K562 (cell line): Measurements from ENCODE around the gene NRG2.

Experiments used
- ADNP ChIP-seq: fragments of 200-800 bp; sonication (Bioruptor generic); IDR thresholded peaks from 2 replicates; pipeline ENCODE4 v1.6.1; 2016; ENCODE audit warnings: missing genetic modification characterization, missing compliant biosample characterization
- ETV5 ChIP-seq: sonication (generic); formaldehyde crosslinking; IDR thresholded peaks from 2 replicates; pipeline ENCODE4 v1.4.0; 2020; ENCODE audit warnings: low read depth, mild to moderate bottlenecking, missing genetic modification reagents
- EZH2 ChIP-seq: IDR thresholded peaks from 2 replicates; pipeline ENCODE4 v1.6.1; 2012; ENCODE audit warnings: low read depth, mild to moderate bottlenecking, inconsistent platforms, low read length, borderline replicate concordance
- KDM4B ChIP-seq, 2 experiments: fragments of 450-650 bp in 1 of 2; sonication (generic) in 1 of 2; IDR thresholded peaks; 2 replicates each; pipeline ENCODE4 v1.6.1; 2016 to 2017; ENCODE audit warnings: borderline replicate concordance in 2 of 2, antibody characterized with exemption in 1 of 2, low read depth in 1 of 2, mild to moderate bottlenecking in 1 of 2
- KHSRP ChIP-seq: fragments of 450-650 bp; IDR thresholded peaks from 2 replicates; pipeline ENCODE4 v1.6.1; 2017
- MBD2 ChIP-seq: sonication (generic); IDR thresholded peaks from 2 replicates; pipeline ENCODE4 v1.6.1; 2016; ENCODE audit warnings: low read depth, borderline replicate concordance
- MIER1 ChIP-seq: fragments of 450-650 bp; IDR thresholded peaks from 2 replicates; pipeline ENCODE4 v1.6.1; 2016; ENCODE audit warnings: antibody characterized with exemption, mild to moderate bottlenecking, low read depth
- POLR2A ChIP-seq: fragments of 450-650 bp; conservative IDR thresholded peaks from 2 replicates; pipeline ENCODE4 v1.6.1; 2016
- YY1 ChIP-seq, 3 experiments: IDR thresholded peaks; 2 replicates each; pipeline ENCODE4 v1.6.1; 2011; ENCODE audit warnings: low read length in 2 of 3, mild to moderate bottlenecking in 2 of 3, moderate library complexity in 2 of 3, borderline replicate concordance in 1 of 3, control low read depth in 1 of 3, low read depth in 1 of 3; ENCODE audit not compliant: insufficient read depth in 3 of 3, insufficient replicate concordance in 2 of 3, control insufficient read depth in 1 of 3, insufficient read length in 1 of 3; ENCODE audit errors: extremely low read depth in 1 of 3
- ZNF143 ChIP-seq: sonication (generic); formaldehyde crosslinking; IDR thresholded peaks from 2 replicates; pipeline ENCODE4 v1.9.0; 2022; ENCODE audit warnings: mild to moderate bottlenecking, missing genetic modification reagents
- TF ChIP-seq, protein P1 (sequence below): fragments of 450-650 bp; formaldehyde crosslinking; IDR thresholded peaks from 2 replicates; pipeline ENCODE4 v1.4.0; 2022; ENCODE audit warnings: missing genetic modification characterization

DNA sequence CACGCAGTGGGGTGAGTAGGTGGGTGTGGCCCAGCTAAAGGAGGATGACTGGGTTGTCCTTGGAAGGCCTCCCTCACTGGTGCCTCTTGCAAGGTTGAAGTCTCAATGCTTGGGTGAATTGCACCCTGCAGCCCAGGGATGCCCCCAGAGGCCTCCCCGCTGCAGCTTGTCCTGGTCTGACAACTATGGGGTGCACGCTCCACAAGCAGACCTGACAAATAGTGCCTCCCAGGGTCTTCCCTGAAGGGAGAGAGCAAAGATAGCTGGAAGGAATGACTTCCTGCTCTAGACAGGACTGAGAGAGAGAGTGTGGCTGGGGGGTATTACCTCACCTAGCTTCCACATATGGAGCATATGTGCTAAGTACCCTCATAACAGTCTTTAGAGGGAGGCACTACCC is 245.8 kb downstream of the NRG2 start:
- no peak for TF ChIP-seq KDM4B (IDR thresholded peaks at IDR 0.05; ENCODE audit: borderline replicate concordance in 2 of 2, low read depth in 1 of 2)
- TF ChIP-seq MBD2: no peak
- TF ChIP-seq ADNP (tag): no peak
- TF ChIP-seq POLR2A: no peak
- TF ChIP-seq KHSRP: no peak
- TF ChIP-seq EZH2: no peak
- TF ChIP-seq, protein P1, sequence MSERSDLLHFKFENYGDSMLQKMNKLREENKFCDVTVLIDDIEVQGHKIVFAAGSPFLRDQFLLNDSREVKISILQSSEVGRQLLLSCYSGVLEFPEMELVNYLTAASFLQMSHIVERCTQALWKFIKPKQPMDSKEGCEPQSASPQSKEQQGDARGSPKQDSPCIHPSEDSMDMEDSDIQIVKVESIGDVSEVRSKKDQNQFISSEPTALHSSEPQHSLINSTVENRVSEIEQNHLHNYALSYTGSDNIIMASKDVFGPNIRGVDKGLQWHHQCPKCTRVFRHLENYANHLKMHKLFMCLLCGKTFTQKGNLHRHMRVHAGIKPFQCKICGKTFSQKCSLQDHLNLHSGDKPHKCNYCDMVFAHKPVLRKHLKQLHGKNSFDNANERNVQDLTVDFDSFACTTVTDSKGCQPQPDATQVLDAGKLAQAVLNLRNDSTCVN: no peak
- TF ChIP-seq ZNF143 (CRISPR knock-in tag): no peak
- TF ChIP-seq YY1 (IDR thresholded peaks at IDR 0.05; ENCODE audit: borderline replicate concordance in 1 of 3, control insufficient read depth in 1 of 3, extremely low read depth in 1 of 3, insufficient read depth in 3 of 3, insufficient read length in 1 of 3, insufficient replicate concordance in 2 of 3, low read depth in 1 of 3, low read length in 2 of 3): no peak
- no peak for TF ChIP-seq ETV5 (CRISPR knock-in tag)
- TF ChIP-seq MIER1: no peak
